ENCODE results near the gene ANP32E.

ANP32E gene

DNA sequence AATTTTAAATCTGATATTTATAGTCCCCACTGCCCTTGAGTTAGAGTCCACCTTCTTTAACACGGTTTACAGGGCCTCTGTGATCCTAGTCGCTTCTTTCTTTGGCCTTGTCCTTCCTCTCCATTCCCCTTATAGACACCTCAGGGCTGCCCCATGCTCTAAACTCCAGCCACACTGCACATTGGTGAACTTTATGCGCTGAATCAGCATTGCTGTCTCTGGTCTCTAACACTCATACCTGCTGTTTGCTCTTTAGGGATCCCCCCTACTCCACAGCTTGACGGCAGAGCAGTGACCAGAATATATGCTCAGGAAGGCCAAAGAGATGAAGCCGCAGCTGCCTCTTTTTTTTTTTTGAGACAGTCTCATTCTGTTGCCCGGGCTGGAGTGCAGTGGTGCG, 56.0 kb downstream of the ANP32E start:
- no peak overlapping the region for H2AK5ac ChIP-seq (ENCODE audit: low read depth, low read length)
- no peak overlapping the region for H3K14ac ChIP-seq (ENCODE audit: low read length)
- no peak overlapping the region for H3K4ac ChIP-seq (ENCODE audit: low read length)
- H3K27me3 ChIP-seq (ENCODE audit: control insufficient read depth in 3 of 3, insufficient read depth in 3 of 3, low read depth in 1 of 3, low read length in 3 of 3): no peaks in the 10 kb centered on the region
- H2BK12ac ChIP-seq (ENCODE audit: low read length): no peak overlapping the region
- no peak overlapping the region for H3K4me3 ChIP-seq (ENCODE audit: low read length in 2 of 2)
- H2AFZ ChIP-seq (ENCODE audit: low read length): no peak overlapping the region
- no peak overlapping the region for H2BK5ac ChIP-seq (ENCODE audit: low read length)
- H3K18ac ChIP-seq (ENCODE audit: low read length): no peak overlapping the region
- H3K23ac ChIP-seq (ENCODE audit: low read depth, low read length, poor library complexity): no peak overlapping the region
- H3K79me1 ChIP-seq (ENCODE audit: low read depth, low read length): no peaks in the 10 kb centered on the region
- no peak overlapping the region for H2BK15ac ChIP-seq (ENCODE audit: low read length)
- H3K9ac ChIP-seq (ENCODE audit: low read depth, low read length, poor library complexity): no peak overlapping the region
- no CpG with 5 or more reads among the region's 7 CpGs for WGBS, 2 donors (ENCODE audit: extremely low coverage in 2 of 2, insufficient read length in 2 of 2, insufficient replicate concordance in 1 of 2)
- no peak overlapping the region for H2BK120ac ChIP-seq (ENCODE audit: low read depth, low read length)
- peaks cover 0 to 4% of the 10 kb centered on the region in 2 donors for H3K4me1 ChIP-seq (ENCODE audit: control insufficient read depth in 2 of 2, insufficient read depth in 1 of 2, low read depth in 1 of 2, low read length in 2 of 2)
- no peak overlapping the region for H4K91ac ChIP-seq (ENCODE audit: low read depth, low read length, poor library complexity)
- no peak overlapping the region for H3K27ac ChIP-seq (replicated peaks; ENCODE audit: low read length)
- H3K4me2 ChIP-seq (ENCODE audit: insufficient read depth, low read length, poor library complexity, severe bottlenecking): no peak overlapping the region
- H3K36me3 ChIP-seq (replicated peaks in 1 of 2; ENCODE audit: control insufficient read depth in 2 of 2, insufficient read depth in 2 of 2, low read length in 2 of 2): no peaks in the 10 kb centered on the region
- no peak overlapping the region for H4K8ac ChIP-seq (ENCODE audit: low read depth, low read length)
- H3K9me3 ChIP-seq (replicated peaks in 1 of 2; ENCODE audit: control insufficient read depth in 2 of 2, insufficient read depth in 1 of 2, low read depth in 1 of 2, low read length in 2 of 2): peaks cover 0 to 3% of the 10 kb centered on the region in 2 donors
- DNase-seq (ENCODE audit: low spot score): no peak

DNA sequence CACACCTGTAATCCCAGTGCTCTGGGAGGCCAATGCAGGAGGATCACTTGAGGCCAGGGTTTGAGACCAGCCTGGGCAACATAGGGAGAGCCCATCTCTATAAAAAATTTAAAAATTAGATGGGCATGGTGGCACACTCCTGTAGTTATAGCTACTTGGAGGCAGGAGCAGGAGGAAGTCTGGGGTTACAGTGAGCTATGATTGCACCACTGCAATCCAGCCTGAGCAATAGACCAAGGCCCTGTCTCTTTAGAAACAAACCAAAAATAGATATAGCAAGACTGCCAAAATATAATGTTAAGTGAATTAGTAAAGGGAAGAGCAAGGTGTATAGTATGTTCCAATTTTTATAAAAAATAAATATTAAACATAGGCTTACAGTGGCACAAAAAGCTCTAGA, 57.4 kb downstream of the ANP32E start:
- no peak overlapping the region for H2AK5ac ChIP-seq (ENCODE audit: low read depth, low read length)

DNA sequence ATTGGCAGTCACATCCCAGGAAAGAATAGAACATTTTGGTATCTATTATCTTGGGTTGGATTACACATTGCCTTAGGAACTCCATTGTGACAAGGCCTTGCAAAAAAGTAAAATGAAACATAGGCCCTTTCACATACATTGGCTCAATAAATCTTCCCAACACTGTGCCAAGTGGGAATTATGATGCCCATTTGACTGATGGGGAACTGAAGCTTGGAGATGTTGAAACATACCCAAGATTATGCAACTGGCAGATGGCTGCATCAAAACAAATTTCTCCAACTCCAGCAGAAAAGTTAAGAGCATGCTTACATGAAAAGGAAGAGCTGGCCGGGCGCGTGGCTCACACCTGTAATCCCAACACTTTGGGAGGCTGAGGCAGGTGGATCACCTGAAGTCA, 59.3 kb downstream of the ANP32E start:
- Histone ChIP-seq H3K4me1 (ENCODE audit: control insufficient read depth in 2 of 2, insufficient read depth in 1 of 2, low read depth in 1 of 2, low read length in 2 of 2) (peaks cover 6 to 11% of the 10 kb centered on the region in 2 donors), H2BK120ac (ENCODE audit: low read depth, low read length) (no peak overlapping the region), H4K91ac (ENCODE audit: low read depth, low read length, poor library complexity) (no peak overlapping the region), H3K18ac (ENCODE audit: low read length) (no peak overlapping the region), H4K8ac (ENCODE audit: low read depth, low read length) (no peak overlapping the region), H3K27me3 (ENCODE audit: control insufficient read depth in 3 of 3, insufficient read depth in 3 of 3, low read depth in 1 of 3, low read length in 3 of 3) (no peaks in the 10 kb centered on the region), H3K9me3 (replicated peaks in 1 of 2; ENCODE audit: control insufficient read depth in 2 of 2, insufficient read depth in 1 of 2, low read depth in 1 of 2, low read length in 2 of 2) (peaks cover 0 to 2% of the 10 kb centered on the region in 2 donors), H3K79me1 (ENCODE audit: low read depth, low read length) (no peaks in the 10 kb centered on the region), H3K36me3 (replicated peaks in 1 of 2; ENCODE audit: control insufficient read depth in 2 of 2, insufficient read depth in 2 of 2, low read length in 2 of 2) (no peaks in the 10 kb centered on the region), H2AFZ (ENCODE audit: low read length) (no peak overlapping the region), H2AK5ac (ENCODE audit: low read depth, low read length) (no peak overlapping the region), H3K14ac (ENCODE audit: low read length) (no peak overlapping the region), H3K23ac (ENCODE audit: low read depth, low read length, poor library complexity) (no peak overlapping the region), H3K4me2 (ENCODE audit: insufficient read depth, low read length, poor library complexity, severe bottlenecking) (no peak overlapping the region), H3K4ac (ENCODE audit: low read length) (no peak overlapping the region), H2BK15ac (ENCODE audit: low read length) (no peak overlapping the region), H3K4me3 (ENCODE audit: low read length in 2 of 2) (no peak overlapping the region), H2BK5ac (ENCODE audit: low read length) (no peak overlapping the region), H3K9ac (ENCODE audit: low read depth, low read length, poor library complexity) (no peak overlapping the region), H2BK12ac (ENCODE audit: low read length) (no peak overlapping the region), H3K27ac (replicated peaks; ENCODE audit: low read length) (no peak overlapping the region)
- no CpG with 5 or more reads among the region's 3 CpGs for WGBS, 2 donors (ENCODE audit: extremely low coverage in 2 of 2, insufficient read length in 2 of 2, insufficient replicate concordance in 1 of 2)
- no peak for DNase-seq (ENCODE audit: low spot score)

More for the DNA sequence above, 57.4 kb downstream of the ANP32E start:
- Histone ChIP-seq H3K79me1 (ENCODE audit: low read depth, low read length) (no peaks in the 10 kb centered on the region), H4K8ac (ENCODE audit: low read depth, low read length) (no peak overlapping the region), H3K9me3 (replicated peaks in 1 of 2; ENCODE audit: control insufficient read depth in 2 of 2, insufficient read depth in 1 of 2, low read depth in 1 of 2, low read length in 2 of 2) (peaks cover 0 to 3% of the 10 kb centered on the region in 2 donors), H2AFZ (ENCODE audit: low read length) (no peak overlapping the region), H4K91ac (ENCODE audit: low read depth, low read length, poor library complexity) (no peak overlapping the region), H2BK120ac (ENCODE audit: low read depth, low read length) (no peak overlapping the region), H3K27me3 (ENCODE audit: control insufficient read depth in 3 of 3, insufficient read depth in 3 of 3, low read depth in 1 of 3, low read length in 3 of 3) (no peaks in the 10 kb centered on the region), H3K4me1 (ENCODE audit: control insufficient read depth in 2 of 2, insufficient read depth in 1 of 2, low read depth in 1 of 2, low read length in 2 of 2) (peaks cover under 1 to 8% of the 10 kb centered on the region in 2 donors), H3K4me3 (ENCODE audit: low read length in 2 of 2) (no peak overlapping the region), H3K4ac (ENCODE audit: low read length) (no peak overlapping the region), H3K14ac (ENCODE audit: low read length) (no peak overlapping the region), H2BK12ac (ENCODE audit: low read length) (no peak overlapping the region), H3K27ac (replicated peaks; ENCODE audit: low read length) (no peak overlapping the region), H2BK15ac (ENCODE audit: low read length) (no peak overlapping the region), H3K36me3 (replicated peaks in 1 of 2; ENCODE audit: control insufficient read depth in 2 of 2, insufficient read depth in 2 of 2, low read length in 2 of 2) (no peaks in the 10 kb centered on the region), H2BK5ac (ENCODE audit: low read length) (no peak overlapping the region), H3K9ac (ENCODE audit: low read depth, low read length, poor library complexity) (no peak overlapping the region), H3K4me2 (ENCODE audit: insufficient read depth, low read length, poor library complexity, severe bottlenecking) (no peak overlapping the region), H3K18ac (ENCODE audit: low read length) (no peak overlapping the region), H3K23ac (ENCODE audit: low read depth, low read length, poor library complexity) (no peak overlapping the region)
- no peak for DNase-seq (ENCODE audit: low spot score)

DNA sequence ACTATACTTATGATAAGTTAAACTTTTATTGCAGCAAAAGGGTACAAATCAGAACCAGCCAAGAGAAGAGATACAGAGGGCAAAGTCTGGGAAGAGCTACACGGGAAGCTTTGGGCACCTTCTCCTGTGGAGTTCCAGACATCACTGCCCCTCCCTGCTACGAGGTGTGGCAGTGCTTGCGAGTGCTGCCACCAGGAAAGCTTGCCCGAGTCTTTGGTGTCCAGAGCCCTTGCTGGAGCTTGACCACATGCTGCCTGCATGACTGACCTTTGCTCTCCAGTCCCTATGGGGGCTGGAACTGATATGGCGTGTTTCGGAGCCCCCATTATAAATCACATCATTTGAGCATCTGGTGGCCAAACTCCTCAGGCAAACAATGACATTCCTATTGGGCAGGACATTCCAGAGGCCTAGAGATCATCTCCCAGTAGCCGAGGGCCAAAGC, 62.7 kb downstream of the ANP32E start:
- H3K4me1 ChIP-seq (ENCODE audit: control insufficient read depth in 2 of 2, insufficient read depth in 1 of 2, low read depth in 1 of 2, low read length in 2 of 2): peaks cover 6 to 11% of the 10 kb centered on the region in 2 donors
- H3K9ac ChIP-seq (ENCODE audit: low read depth, low read length, poor library complexity): no peak overlapping the region
- H3K27me3 ChIP-seq (ENCODE audit: control insufficient read depth in 3 of 3, insufficient read depth in 3 of 3, low read depth in 1 of 3, low read length in 3 of 3): no peaks in the 10 kb centered on the region
- no CpG with 5 or more reads among the region's 7 CpGs for WGBS, 2 donors (ENCODE audit: extremely low coverage in 2 of 2, insufficient read length in 2 of 2, insufficient replicate concordance in 1 of 2)
- no peak for DNase-seq (ENCODE audit: low spot score)
- no peak overlapping the region for H4K91ac ChIP-seq (ENCODE audit: low read depth, low read length, poor library complexity)
- no peaks in the 10 kb centered on the region for H3K36me3 ChIP-seq (replicated peaks in 1 of 2; ENCODE audit: control insufficient read depth in 2 of 2, insufficient read depth in 2 of 2, low read length in 2 of 2)
- no peak overlapping the region for H2BK15ac ChIP-seq (ENCODE audit: low read length)
- no peak overlapping the region for H2AK5ac ChIP-seq (ENCODE audit: low read depth, low read length)
- H2BK12ac ChIP-seq (ENCODE audit: low read length): no peak overlapping the region
- no peak overlapping the region for H3K14ac ChIP-seq (ENCODE audit: low read length)
- H2BK120ac ChIP-seq (ENCODE audit: low read depth, low read length): no peak overlapping the region
- peak overlapping the region; percentile 14 for H3K27ac ChIP-seq (replicated peaks; ENCODE audit: low read length)
- no peak overlapping the region for H3K4me2 ChIP-seq (ENCODE audit: insufficient read depth, low read length, poor library complexity, severe bottlenecking)
- H2BK5ac ChIP-seq (ENCODE audit: low read length): no peak overlapping the region
- H4K8ac ChIP-seq (ENCODE audit: low read depth, low read length): no peak overlapping the region
- peak overlapping the region; percentile 68 for H3K18ac ChIP-seq (ENCODE audit: low read length)
- no peak overlapping the region for H3K23ac ChIP-seq (ENCODE audit: low read depth, low read length, poor library complexity)
- H3K79me1 ChIP-seq (ENCODE audit: low read depth, low read length): no peaks in the 10 kb centered on the region
- peak overlapping the region; percentile 31 for H2AFZ ChIP-seq (ENCODE audit: low read length)
- H3K4ac ChIP-seq (ENCODE audit: low read length): no peak overlapping the region
- no peaks in the 10 kb centered on the region for H3K9me3 ChIP-seq (replicated peaks in 1 of 2; ENCODE audit: control insufficient read depth in 2 of 2, insufficient read depth in 1 of 2, low read depth in 1 of 2, low read length in 2 of 2)
- no peak overlapping the region for H3K4me3 ChIP-seq (ENCODE audit: low read length in 2 of 2)

Measured in neuronal stem cell (in vitro differentiated cells).